Trophoblast cell (in vitro differentiated cells and primary cell): ENCODE data around the gene DUS3L.

Source experiments
- DNase-seq, 2 donors: peaks; one replicate each; pipeline ENCODE4 v3.0.0-alpha.2; 2016
- H2AFZ ChIP-seq: 2 replicates; pipeline ENCODE4 v1.6.1; 2013; ENCODE audit warnings: low read length, moderate library complexity, mild to moderate bottlenecking; ENCODE audit not compliant: insufficient read depth, poor library complexity
- H2AK5ac ChIP-seq: 2 replicates; pipeline ENCODE4 v1.6.1; 2013; ENCODE audit warnings: mild to moderate bottlenecking, low read length
- H2BK120ac ChIP-seq: 2 replicates; pipeline ENCODE4 v1.6.1; 2013; ENCODE audit warnings: low read length, mild to moderate bottlenecking, moderate library complexity; ENCODE audit not compliant: insufficient read depth, poor library complexity
- H2BK12ac ChIP-seq: 2 replicates; pipeline ENCODE4 v1.6.1; 2013; ENCODE audit warnings: mild to moderate bottlenecking, low read length, moderate library complexity
- H2BK5ac ChIP-seq: 2 replicates; pipeline ENCODE4 v1.6.1; 2013; ENCODE audit warnings: low read length, low read depth, moderate library complexity, mild to moderate bottlenecking; ENCODE audit not compliant: poor library complexity
- H3K14ac ChIP-seq: 2 replicates; pipeline ENCODE4 v1.6.1; 2013; ENCODE audit warnings: mild to moderate bottlenecking, low read length
- H3K18ac ChIP-seq: 2 replicates; pipeline ENCODE4 v1.6.1; 2013; ENCODE audit warnings: mild to moderate bottlenecking, low read length
- H3K23ac ChIP-seq: 2 replicates; pipeline ENCODE4 v1.6.1; 2013; ENCODE audit warnings: low read length
- H3K27ac ChIP-seq: 2 replicates; pipeline ENCODE4 v1.5.1; 2013; ENCODE audit warnings: low read depth, mild to moderate bottlenecking, inconsistent platforms, low read length, moderate library complexity
- H3K27me3 ChIP-seq: 2 replicates; pipeline ENCODE4 v1.6.1; 2013; ENCODE audit warnings: inconsistent platforms, mild to moderate bottlenecking, low read length, moderate library complexity; ENCODE audit not compliant: insufficient read depth
- H3K36me3 ChIP-seq, 2 experiments: 1 replicate in 1 of 2; 2 replicates in 1 of 2; pipeline ENCODE4 v1.6.1; 2013; ENCODE audit warnings: low read length in 2 of 2, mild to moderate bottlenecking in 2 of 2, moderate library complexity in 1 of 2; ENCODE audit not compliant: insufficient read depth in 2 of 2, control insufficient read depth in 1 of 2
- H3K4ac ChIP-seq: 2 replicates; pipeline ENCODE4 v1.6.1; 2013; ENCODE audit warnings: low read depth, mild to moderate bottlenecking, low read length, moderate library complexity
- H3K4me1 ChIP-seq, 2 experiments: 1 replicate in 1 of 2; 2 replicates in 1 of 2; pipeline ENCODE4 v1.6.1; 2013; ENCODE audit warnings: low read length in 2 of 2, mild to moderate bottlenecking in 2 of 2, moderate library complexity in 1 of 2; ENCODE audit not compliant: insufficient read depth in 2 of 2, control insufficient read depth in 1 of 2
- H3K4me2 ChIP-seq: 2 replicates; pipeline ENCODE4 v1.6.1; 2013; ENCODE audit warnings: inconsistent platforms, mild to moderate bottlenecking, low read length, moderate library complexity
- H3K4me3 ChIP-seq: 2 replicates; pipeline ENCODE4 v1.5.1; 2013; ENCODE audit warnings: mild to moderate bottlenecking, low read depth, low read length, inconsistent platforms
- H3K79me1 ChIP-seq: one replicate; pipeline ENCODE4 v1.6.1; 2013; ENCODE audit warnings: low read length
- H3K79me2 ChIP-seq: 2 replicates; pipeline ENCODE4 v1.6.1; 2013; ENCODE audit warnings: low read length, mild to moderate bottlenecking; ENCODE audit not compliant: control insufficient read depth, insufficient read depth, poor library complexity
- H3K9ac ChIP-seq: 2 replicates; pipeline ENCODE4 v1.6.1; 2013; ENCODE audit warnings: mild to moderate bottlenecking, low read length
- H3K9me3 ChIP-seq: 2 replicates; pipeline ENCODE4 v1.6.1; 2013; ENCODE audit warnings: low read depth, mild to moderate bottlenecking, control low read depth, inconsistent platforms, low read length; ENCODE audit not compliant: insufficient read depth
- H4K12ac ChIP-seq: 2 replicates; pipeline ENCODE4 v1.6.1; 2013; ENCODE audit warnings: low read depth, mild to moderate bottlenecking, low read length, moderate library complexity
- H4K8ac ChIP-seq: 2 replicates; pipeline ENCODE4 v1.6.1; 2013; ENCODE audit warnings: low read depth, mild to moderate bottlenecking, low read length, moderate library complexity
- H4K91ac ChIP-seq: one replicate; pipeline ENCODE4 v1.6.1; 2013; ENCODE audit warnings: low read depth, mild to moderate bottlenecking, low read length, moderate library complexity
- WGBS: extraction: QIAGEN DNeasy Blood & Tissue Kit; methylation state at CpG from one replicate; pipeline ENCODE4 v1.1.7; 2013; ENCODE audit warnings: missing lambda C conversion rate; ENCODE audit not compliant: insufficient read length, insufficient coverage; ENCODE audit errors: extremely low coverage; 5-methylcytosine and 5-hydroxymethylcytosine counted together

The DUS3L gene

GRCh38 chr19:5806905-5807304, 15.9 kb upstream of the DUS3L start:
- Histone ChIP-seq H2BK12ac (no peak overlapping the region), H3K27ac (no peak overlapping the region), H2BK120ac (no peak overlapping the region), H3K18ac (no peak overlapping the region), H3K23ac (no peak overlapping the region), H4K8ac (no peak overlapping the region), H2AK5ac (no peak overlapping the region), H3K4me3 (no peak overlapping the region), H3K27me3 (peaks cover 5% of the 10 kb centered on the region), H4K91ac (no peak overlapping the region), H3K36me3 (no peaks in the 10 kb centered on the region), H3K4ac (no peak overlapping the region), H3K14ac (no peak overlapping the region), H3K79me2 (no peaks in the 10 kb centered on the region), H2BK5ac (no peak overlapping the region), H3K9me3 (peaks cover 2% of the 10 kb centered on the region), H4K12ac (no peak overlapping the region), H2AFZ (no peak overlapping the region), H3K4me1 (peaks cover 5 to 7% of the 10 kb centered on the region in 2 experiments), H3K4me2 (no peak overlapping the region), H3K9ac (no peak overlapping the region), H3K79me1 (no peaks in the 10 kb centered on the region)
- WGBS: no CpG with 5 or more reads among the region's 5 CpGs
- DNase-seq: no peak

DNA sequence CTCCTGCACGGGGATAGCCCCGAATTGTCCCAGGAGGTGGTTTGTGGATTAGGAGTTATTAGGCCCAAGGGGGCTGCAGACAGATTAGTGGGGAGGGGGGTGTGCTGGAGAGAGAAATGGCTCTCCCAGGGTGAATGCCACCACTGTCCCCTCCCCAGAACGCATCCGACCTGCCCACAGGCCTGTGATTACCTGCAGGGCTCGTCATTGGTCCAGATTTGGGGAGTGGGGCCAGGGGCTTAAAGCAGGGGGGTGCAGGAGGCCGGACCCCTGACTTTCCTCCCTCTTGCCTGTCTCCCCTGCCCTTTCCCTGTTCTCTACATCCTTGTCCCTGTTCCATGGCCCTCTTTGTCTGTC, 15.1 kb upstream of the DUS3L start:
- H3K27ac ChIP-seq: no peak overlapping the region
- H3K9me3 ChIP-seq: peaks cover 3% of the 10 kb centered on the region
- no peak overlapping the region for H3K9ac ChIP-seq
- H2AK5ac ChIP-seq: no peak overlapping the region
- H3K27me3 ChIP-seq: peaks cover 5% of the 10 kb centered on the region
- WGBS: no CpG with 5 or more reads among the region's 6 CpGs
- no peaks in the 10 kb centered on the region for H3K79me1 ChIP-seq
- no peaks in the 10 kb centered on the region for H3K36me3 ChIP-seq
- H4K91ac ChIP-seq: no peak overlapping the region
- no peaks in the 10 kb centered on the region for H3K79me2 ChIP-seq
- no peak overlapping the region for H3K4ac ChIP-seq
- H2BK12ac ChIP-seq: no peak overlapping the region
- no peak overlapping the region for H3K18ac ChIP-seq
- no peak overlapping the region for H4K8ac ChIP-seq
- no peak overlapping the region for H3K14ac ChIP-seq
- no peak for DNase-seq
- H3K23ac ChIP-seq: no peak overlapping the region
- no peak overlapping the region for H3K4me2 ChIP-seq
- no peak overlapping the region for H2BK5ac ChIP-seq
- no peak overlapping the region for H2BK120ac ChIP-seq
- H3K4me3 ChIP-seq: no peak overlapping the region
- H2AFZ ChIP-seq: no peak overlapping the region
- H3K4me1 ChIP-seq: peaks cover 5 to 7% of the 10 kb centered on the region in 2 experiments
- no peak overlapping the region for H4K12ac ChIP-seq

GRCh38 chr19:5805462-5806132, 14.6 kb upstream of the DUS3L start:
- Histone ChIP-seq H3K79me1 (no peaks in the 10 kb centered on the region), H3K4me1 (peaks cover 5 to 7% of the 10 kb centered on the region in 2 experiments), H3K9me3 (peaks cover 3% of the 10 kb centered on the region), H2AFZ (peak overlapping the region; percentile 27), H3K9ac (no peak overlapping the region), H4K12ac (no peak overlapping the region), H2BK120ac (no peak overlapping the region), H3K27ac (no peak overlapping the region), H3K36me3 (no peaks in the 10 kb centered on the region), H3K79me2 (no peaks in the 10 kb centered on the region), H3K18ac (no peak overlapping the region), H2BK5ac (no peak overlapping the region), H3K4ac (no peak overlapping the region), H3K14ac (no peak overlapping the region), H3K23ac (no peak overlapping the region), H3K4me3 (peak overlapping the region; percentile 25), H4K91ac (no peak overlapping the region), H2AK5ac (no peak overlapping the region), H3K27me3 (peaks cover 5% of the 10 kb centered on the region), H4K8ac (no peak overlapping the region), H2BK12ac (no peak overlapping the region), H3K4me2 (peak overlapping the region; percentile 40)
- WGBS: no CpG with 5 or more reads among the region's 46 CpGs
- DNase-seq: peak; percentile 15 to 73

- Histone ChIP-seq H4K12ac (no peak within 1 kb of the TSS), H2AK5ac (no peak within 1 kb of the TSS), H3K27ac (no peak within 1 kb of the TSS), H3K4ac (no peak within 1 kb of the TSS), H3K9me3 (peaks cover 3% of the 10 kb centered on the region), H3K9ac (no peak within 1 kb of the TSS), H3K79me2 (no peaks in the 10 kb centered on the region), H3K23ac (no peak within 1 kb of the TSS), H3K4me1 (peaks cover 5 to 7% of the 10 kb centered on the region in 2 experiments), H2BK12ac (no peak within 1 kb of the TSS), H4K91ac (no peak within 1 kb of the TSS), H3K4me3 (peak within 1 kb of the TSS; percentile 25), H2BK5ac (no peak within 1 kb of the TSS), H2BK120ac (no peak within 1 kb of the TSS), H3K18ac (no peak within 1 kb of the TSS), H3K14ac (no peak within 1 kb of the TSS), H3K27me3 (peaks cover 5% of the 10 kb centered on the region), H3K79me1 (no peaks in the 10 kb centered on the region), H2AFZ (peak within 1 kb of the TSS; percentile 27), H4K8ac (no peak within 1 kb of the TSS), H3K36me3 (no peaks in the 10 kb centered on the region), H3K4me2 (peak within 1 kb of the TSS; percentile 69)
- DNase-seq: peak in 1 of 2 donors; percentile 19
- no CpG with 5 or more reads among the region's 107 CpGs for WGBS
These were observed 13.8 kb upstream of the DUS3L start, which contains the start of gene NRTN for GRCh38 chr19:5804516-5805461. Gene NRTN (plus strand): TSS chr19:5805067. CDS start chr19:5824166, 19,099 bp downstream.
